Psoas muscle (tissue), 8 donors: Measurements from ENCODE around the gene SYNC. TPM values are rescaled to one million over a fixed set of nuclear protein-coding genes. Genes with fewer than 3 reads are reported as not detected.
"Not testable (repeated sequence)": the region's sequence is repeated elsewhere in the genome, so short reads cannot be mapped to it uniquely, and the experiment has no call there.

ENCODE experiments used
- ATAC-seq, 4 donors: fragments of 200-7000 bp; cut with Tn5 transposase; one replicate each; pipeline ENCODE4 v1.9.1; 2020; ENCODE audit warnings: moderate library complexity in 3 of 4, mild to moderate bottlenecking in 2 of 4
- DNase-seq, 2 donors: peaks; one replicate each; pipeline ENCODE4 v3.0.0-alpha.2; 2020
- H3K27ac ChIP-seq: fragments of 200-600 bp; one replicate; pipeline ENCODE4 v1.8.0; 2022
- H3K27me3 ChIP-seq, 3 donors: fragments of 200-600 bp in 1 of 3; one replicate each; pipeline versions ENCODE4 v1.6.1 to v1.8.0; 2013 to 2022; ENCODE audit warnings: low read length in 2 of 3, mild to moderate bottlenecking in 2 of 3, moderate library complexity in 1 of 3; ENCODE audit not compliant: insufficient read depth in 3 of 3
- H3K36me3 ChIP-seq, 2 donors: fragments of 200-600 bp in 1 of 2; one replicate each; pipeline versions ENCODE4 v1.6.1 to v1.8.0; 2013 to 2022; ENCODE audit warnings: low read depth in 1 of 2, mild to moderate bottlenecking in 1 of 2, moderate library complexity in 1 of 2; ENCODE audit not compliant: insufficient read depth in 1 of 2
- H3K4me1 ChIP-seq: fragments of 200-600 bp; one replicate; pipeline ENCODE4 v1.8.0; 2022
- H3K4me3 ChIP-seq: fragments of 200-600 bp; one replicate; pipeline ENCODE4 v1.8.0; 2022; ENCODE audit warnings: mild to moderate bottlenecking
- H3K9me3 ChIP-seq: fragments of 200-600 bp; one replicate; pipeline ENCODE4 v1.8.0; 2022
- CTCF ChIP-seq: fragments of 200-600 bp; IDR thresholded peaks from one replicate; pipeline ENCODE4 v1.8.0; 2022; ENCODE audit warnings: antibody characterized with exemption
- WGBS, 3 donors: extraction: QIAGEN DNeasy Blood & Tissue Kit; methylation state at CpG; one replicate each; pipeline versions ENCODE4 v1.1.6 to v1.1.7; 2013; 5-methylcytosine and 5-hydroxymethylcytosine counted together
- intact Hi-C, 2 donors: fragments of 100-400 bp; cut with DNase I; formaldehyde crosslinking; loops; one replicate each; pipeline versions ENCODE4 v1.11.0 to v1.14.2; 2022
- polyA plus RNA-seq, 3 donors: library from polyadenylated mRNA; stranded (reverse); fragments of 200-250 nt; gene quantifications; one replicate each; pipeline ENCODE4 v1.2.3, GENCODE V29; 2013
- total RNA-seq, 4 donors: library from RNA; stranded (reverse); fragmentation: NEBNext Ultra II Directional in 2 of 4; extraction: Animal tissue kit (Norgen Biotek cat#: 25700) in 2 of 4; gene quantifications; one replicate each; pipeline versions ENCODE4 v1.2.1 to v1.2.4, GENCODE V29; 2021 to 2023
- donor health status: healthy with polysubstance abuse.
- donor health status: DM: no; HTN: no; CAD: no; lungs with moderate emphysema.
- donor health status: Bipolar disorder and iron deficiency.
- donor health status: healthy.
- donor health status: DM: yes; HTN: yes; CAD: no.
- donor health status: DM: no; HTN: no; CAD: no.
- donor health status: DM: no; HTN: no; CAD: no.
- donor health status: DM: yes; HTN: yes; CAD: no.

The SYNC gene
- total and polyA plus RNA-seq, 7 donors: 40.4 to 82.5 (median 52.6) TPM

DNA sequence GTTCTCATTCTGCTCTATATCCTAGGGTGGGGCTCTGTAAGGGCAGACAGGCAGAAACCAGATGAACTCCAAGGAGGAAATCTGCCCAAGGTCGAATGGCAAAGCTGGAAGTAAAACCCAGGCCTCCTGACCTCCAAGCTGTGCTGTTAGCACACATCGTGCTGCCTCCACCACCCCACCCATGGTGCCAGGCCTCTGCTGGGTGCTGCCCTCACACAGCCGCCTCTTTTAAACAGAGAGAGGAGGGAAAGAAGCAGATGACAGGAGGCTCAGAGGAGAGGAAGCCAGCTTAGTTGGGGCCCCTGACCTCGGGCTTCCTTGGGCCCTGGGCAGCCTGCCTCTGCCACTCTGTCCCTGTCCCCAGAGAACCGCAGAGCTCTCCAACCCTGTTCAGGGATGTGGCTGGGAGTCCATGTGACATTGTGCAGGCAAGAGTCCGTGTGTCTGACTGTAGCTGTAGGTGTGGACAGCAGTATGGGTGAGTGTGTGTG lies 1.1 kb downstream of the SYNC start:
- H3K4me1 ChIP-seq: peaks cover 30% of the 10 kb centered on the region
- intact Hi-C loops: loop anchor here in 1 of 2 donors (5.0 kb wide), 2 partner anchors 49 to 116 kb away; partner anchors contain the start of genes RBBP4, S100PBP, YARS1 and ZBTB8OS
- 18 to 22% (median 20%) methylated on average over 6 of the region's 6 CpGs for WGBS, 3 donors
- H3K36me3 ChIP-seq: peaks cover 0 to 13% of the 10 kb centered on the region in 2 donors
- peak in 1 of 2 donors; percentile 72 for DNase-seq
- peak overlapping the region; percentile 83 for H3K4me3 ChIP-seq
- peak; percentile 23 to 34 (median 26) for ATAC-seq
- peak overlapping the region; percentile 99 for H3K27ac ChIP-seq
- no peaks in the 10 kb centered on the region for H3K9me3 ChIP-seq
- no peak for TF ChIP-seq CTCF
- H3K27me3 ChIP-seq: no peaks in the 10 kb centered on the region

DNA sequence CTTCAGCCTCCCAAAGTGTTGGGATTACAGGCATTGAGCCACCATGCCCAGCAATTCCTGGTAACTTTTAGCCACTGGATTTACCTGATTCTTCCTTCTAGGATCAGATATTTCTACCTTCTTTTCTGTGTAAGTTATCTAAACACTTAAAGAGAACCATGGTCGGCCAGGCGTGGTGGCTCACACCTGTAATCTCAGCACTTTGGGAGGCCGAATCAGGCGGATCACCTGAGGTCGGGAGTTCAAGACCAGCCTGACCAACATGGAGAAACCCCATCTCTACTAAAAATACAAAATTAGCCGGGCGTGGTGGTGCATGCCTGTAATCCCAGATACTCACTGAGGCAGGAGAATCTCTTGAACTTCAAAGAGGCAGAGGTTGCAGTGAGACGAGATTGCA lies 5.6 kb downstream of the SYNC start:
- Histone ChIP-seq H3K4me1 (peaks cover 49% of the 10 kb centered on the region), H3K36me3 (peaks cover 3 to 50% of the 10 kb centered on the region in 2 donors)
- H3K27me3 ChIP-seq, ATAC-seq, H3K9me3 ChIP-seq, H3K4me3 ChIP-seq, intact Hi-C loops, H3K27ac ChIP-seq, DNase-seq: not testable (repeated sequence)
- WGBS, 3 donors: 95 to 98% (median 97%) methylated on average over 8 of the region's 8 CpGs

DNA sequence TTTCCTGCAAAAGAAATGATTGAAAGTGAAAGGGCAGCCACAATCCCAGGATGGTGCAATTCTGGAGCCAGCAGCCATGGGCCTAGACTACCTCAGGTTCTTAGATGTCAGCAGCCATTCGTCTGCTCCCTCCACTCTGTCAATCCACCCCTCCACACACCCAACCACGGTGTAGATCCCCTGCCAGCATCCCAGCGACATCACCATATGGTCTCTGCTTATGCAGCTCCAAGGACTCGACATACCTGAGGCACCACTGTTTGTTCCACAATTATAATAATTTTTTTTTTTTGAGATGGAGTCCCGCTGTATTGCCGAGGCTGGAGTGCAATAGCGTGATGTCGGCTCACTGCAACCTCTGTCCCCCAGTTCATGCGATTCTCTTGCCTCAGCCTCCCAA lies 6.5 kb downstream of the SYNC start:
- TF ChIP-seq CTCF: no peak
- Histone ChIP-seq H3K36me3 (peaks cover 3 to 51% of the 10 kb centered on the region in 2 donors), H3K9me3 (no peaks in the 10 kb centered on the region), H3K27ac (peak overlapping the region; percentile 48), H3K4me3 (no peak overlapping the region), H3K27me3 (no peaks in the 10 kb centered on the region), H3K4me1 (peaks cover 46% of the 10 kb centered on the region)
- ATAC-seq (no peak), DNase-seq (no peak)
- intact Hi-C loops: no loop called here
- 85 to 92% (median 87%) methylated on average over 9 of the region's 9 CpGs for WGBS, 3 donors

- 24 to 42% (median 25%) methylated on average over 17 of the region's 17 CpGs for WGBS, 3 donors
- H3K4me3 ChIP-seq: peak overlapping the region; percentile 23
- H3K27ac ChIP-seq: peak overlapping the region; percentile 48
- DNase-seq: peak; percentile 83 to 89
- no peaks in the 10 kb centered on the region for H3K27me3 ChIP-seq
- peaks cover 46% of the 10 kb centered on the region for H3K4me1 ChIP-seq
- TF ChIP-seq CTCF: no peak
- intact Hi-C loops: no loop called here
- no peaks in the 10 kb centered on the region for H3K9me3 ChIP-seq
- peaks cover 3 to 58% of the 10 kb centered on the region in 2 donors for H3K36me3 ChIP-seq
- ATAC-seq: peak; percentile 42 to 67 (median 52)
These were observed 7.3 kb downstream of the SYNC start for GRCh38 chr1:32695098-32695904.

DNA sequence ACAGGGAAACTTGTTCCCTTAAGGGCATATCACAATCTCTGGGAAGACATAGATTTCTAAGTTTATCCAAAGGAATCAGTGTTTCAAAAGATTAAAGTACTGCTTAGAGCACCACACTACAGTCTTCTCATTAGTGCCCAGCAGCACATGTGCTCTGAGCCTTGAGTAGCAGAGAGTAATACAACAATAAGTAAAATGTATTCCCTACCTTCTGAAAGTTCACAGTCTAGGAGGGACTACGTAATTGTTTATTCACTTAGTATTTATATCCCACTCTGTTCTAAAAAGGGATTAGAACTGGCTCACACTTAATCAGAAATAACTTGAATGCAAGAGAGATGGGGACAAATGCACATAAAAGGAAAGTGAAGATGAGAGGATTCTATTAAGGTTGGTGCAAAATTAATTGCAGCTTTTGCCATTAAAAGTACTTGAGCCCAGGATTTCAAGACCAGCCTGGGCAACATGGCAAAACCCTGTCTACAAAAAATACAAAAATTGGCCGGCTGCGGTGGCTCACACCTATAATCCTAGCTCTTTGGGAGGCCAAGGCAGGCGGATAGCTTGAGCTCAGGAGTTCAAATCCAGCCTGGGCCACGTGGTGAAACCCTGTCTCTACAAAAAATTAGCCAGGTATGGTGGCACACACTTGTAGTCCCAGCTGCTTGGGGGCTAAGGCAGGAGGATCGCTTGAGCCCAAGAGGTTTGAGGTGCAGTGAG lies 9.0 kb downstream of the SYNC start:
- ATAC-seq (peak in 3 of 4 donors; percentile 19 to 63 (median 62)), DNase-seq (no peak)
- Histone ChIP-seq H3K27ac (peak overlapping the region; percentile 62), H3K4me1 (peaks cover 40% of the 10 kb centered on the region), H3K9me3 (no peaks in the 10 kb centered on the region), H3K36me3 (peaks cover 3 to 66% of the 10 kb centered on the region in 2 donors), H3K4me3 (peak overlapping the region; percentile 24), H3K27me3 (no peaks in the 10 kb centered on the region)
- 66 to 84% (median 70%) methylated on average over 6 of the region's 6 CpGs for WGBS, 3 donors
- TF ChIP-seq CTCF: no peak
- intact Hi-C loops: no loop called here
